Activated effector memory CD4-positive, alpha-beta T cell treated with anti-CD3 and anti-CD28 coated beads, Interleukin-2, amount 50 U/mL, for 16 hours (primary cell): ENCODE results near the gene ABL2.
"Not testable (repeated sequence)": the region's sequence is repeated elsewhere in the genome, so short reads cannot be mapped to it uniquely, and the experiment has no call there.

ENCODE experiments used
- DNase-seq: peaks from one replicate; pipeline ENCODE4 v3.0.0-alpha.2; 2020

Gene ABL2

DNA sequence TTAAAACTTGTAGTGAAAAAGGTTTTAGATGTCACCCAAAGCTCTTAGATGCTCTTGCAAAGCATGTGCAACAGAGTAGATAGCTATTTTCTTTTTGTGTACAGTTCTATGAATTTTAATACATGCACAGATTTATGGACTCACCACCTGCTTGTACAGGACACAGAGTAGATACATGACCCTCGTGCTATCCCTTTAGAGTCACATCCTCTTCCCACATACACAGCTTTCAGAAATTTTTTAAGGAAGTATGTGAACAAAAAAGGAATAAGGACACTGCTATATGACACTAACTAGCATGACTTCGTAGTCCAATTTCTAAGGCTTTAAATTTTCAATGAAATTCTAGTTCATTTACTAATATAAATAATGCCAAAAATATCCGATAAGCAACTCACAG is 60.9 kb downstream of the ABL2 start:
- no peak for DNase-seq

DNA sequence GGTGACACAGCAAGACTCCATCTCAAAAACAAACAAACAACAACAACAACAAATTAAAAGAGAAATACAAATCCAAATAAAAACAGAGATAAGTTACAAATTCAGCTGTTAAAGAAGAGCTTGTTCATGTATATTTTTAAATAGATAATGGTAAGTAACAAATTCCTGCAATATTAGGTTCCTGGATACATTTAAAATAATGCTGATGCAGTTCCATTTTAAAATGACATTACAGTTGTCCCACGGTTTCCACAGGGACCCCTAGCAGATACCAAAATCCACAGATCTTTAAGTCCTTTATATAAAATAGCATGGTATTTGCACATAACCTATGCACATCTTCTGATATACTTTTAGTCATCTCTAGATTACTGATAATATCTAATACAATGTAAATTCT is 61.5 kb downstream of the ABL2 start:
- DNase-seq: no peak

DNA sequence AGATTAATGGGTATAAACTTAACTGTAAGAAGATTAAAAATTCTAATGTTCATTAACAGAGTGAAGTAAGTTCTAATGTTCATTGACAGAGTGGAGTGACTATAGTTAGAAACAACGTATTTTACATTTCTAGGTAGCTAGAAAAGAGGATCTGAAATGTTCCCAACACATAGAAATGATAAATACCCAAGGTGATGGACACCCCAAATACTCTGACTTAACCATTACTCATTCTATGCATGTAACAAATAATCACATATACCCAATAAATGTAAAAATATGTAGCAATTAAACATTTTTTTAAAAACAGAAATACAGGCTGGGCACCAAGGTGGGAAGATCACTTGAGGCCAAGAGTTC is 62.1 kb downstream of the ABL2 start:
- DNase-seq: no peak

DNA sequence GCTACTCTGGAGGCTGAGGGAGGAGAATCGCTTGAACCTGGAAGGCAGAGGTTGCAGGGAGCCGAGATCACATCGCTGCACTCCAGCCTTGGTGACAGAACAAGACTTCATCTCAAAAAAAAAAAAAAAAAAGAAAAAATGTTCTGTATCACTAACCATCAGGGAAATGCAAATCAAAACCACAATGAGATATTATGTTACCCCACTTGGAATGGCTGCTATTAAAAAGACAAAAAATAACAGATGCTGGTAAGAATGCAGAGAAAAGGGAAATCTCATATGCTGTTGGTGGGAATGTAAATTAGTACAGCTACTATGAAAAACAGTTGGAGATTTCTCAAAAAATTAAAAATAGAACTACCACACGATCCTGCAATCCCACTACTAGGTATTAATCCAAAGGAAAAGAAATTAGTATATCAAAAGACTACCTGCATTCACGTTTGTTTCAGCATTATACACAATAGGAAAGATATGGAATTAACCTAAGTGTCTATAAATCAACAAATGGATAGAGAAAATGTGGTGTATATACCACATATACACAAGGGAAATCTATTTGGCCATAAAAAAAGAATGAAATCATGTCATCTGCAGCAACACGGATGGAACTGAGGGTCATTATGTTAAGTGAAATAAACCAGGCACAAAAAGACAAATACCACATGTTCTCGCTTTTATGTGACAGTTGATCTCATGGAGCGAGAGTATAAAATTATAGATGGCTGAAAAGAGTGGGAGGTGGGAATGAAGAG is 62.6 kb downstream of the ABL2 start:
- DNase-seq: no peak

DNA sequence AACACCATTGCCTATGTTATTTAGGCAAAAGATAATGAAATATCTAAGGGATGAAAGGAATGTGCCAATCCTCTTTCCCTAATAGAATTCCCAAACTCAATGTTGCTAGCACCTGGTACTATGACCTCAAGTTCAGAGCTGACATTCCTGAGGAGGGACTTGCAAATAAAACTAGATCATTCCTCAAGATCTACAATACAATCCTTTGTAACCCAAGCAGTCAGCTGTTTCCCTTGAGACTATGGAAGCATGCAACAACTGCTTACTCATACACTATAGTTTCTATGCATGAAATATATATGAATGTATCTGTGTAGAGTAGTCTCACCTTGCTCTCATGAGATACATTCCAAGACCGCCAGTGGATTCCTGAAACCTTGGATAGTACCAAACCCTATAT is 65.0 kb downstream of the ABL2 start:
- DNase-seq: no peak

DNA sequence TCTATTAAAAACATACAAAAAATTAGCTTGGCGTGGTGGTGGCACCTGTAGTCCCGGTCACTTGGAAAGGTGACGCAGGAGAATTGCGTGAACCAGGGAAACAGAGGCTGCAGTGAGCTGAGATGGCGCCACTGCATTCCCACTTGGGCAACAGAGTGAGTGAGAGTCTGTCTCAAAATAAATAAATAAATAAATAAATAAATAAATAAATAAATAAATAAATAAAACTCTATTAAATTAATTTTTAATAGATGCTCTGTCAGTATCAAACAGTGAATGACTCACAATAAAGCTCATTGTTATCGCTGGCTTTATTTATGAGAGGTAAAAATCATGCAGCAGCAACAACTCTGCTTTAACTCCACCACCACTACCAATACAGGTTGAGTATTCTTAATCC is 72.8 kb downstream of the ABL2 start:
- DNase-seq: no peak

DNA sequence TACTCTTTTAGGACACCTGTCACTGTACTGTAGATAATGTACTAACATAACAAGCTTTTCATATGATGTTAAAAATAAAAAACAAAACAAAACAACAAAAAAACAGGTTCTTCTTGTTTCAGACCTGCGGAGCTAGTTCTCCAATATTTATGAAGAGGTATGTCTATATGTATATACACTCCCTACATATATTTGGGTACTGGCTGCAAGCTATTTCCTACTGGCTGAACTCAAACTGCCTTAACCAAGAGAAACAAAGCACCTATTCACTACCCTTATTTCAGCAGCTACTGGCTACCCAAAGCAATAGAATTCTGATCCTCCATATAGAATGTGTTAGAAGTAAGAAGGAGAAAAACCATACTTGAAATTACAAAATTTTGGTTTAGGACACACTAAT is 73.5 kb downstream of the ABL2 start:
- DNase-seq: no peak

DNA sequence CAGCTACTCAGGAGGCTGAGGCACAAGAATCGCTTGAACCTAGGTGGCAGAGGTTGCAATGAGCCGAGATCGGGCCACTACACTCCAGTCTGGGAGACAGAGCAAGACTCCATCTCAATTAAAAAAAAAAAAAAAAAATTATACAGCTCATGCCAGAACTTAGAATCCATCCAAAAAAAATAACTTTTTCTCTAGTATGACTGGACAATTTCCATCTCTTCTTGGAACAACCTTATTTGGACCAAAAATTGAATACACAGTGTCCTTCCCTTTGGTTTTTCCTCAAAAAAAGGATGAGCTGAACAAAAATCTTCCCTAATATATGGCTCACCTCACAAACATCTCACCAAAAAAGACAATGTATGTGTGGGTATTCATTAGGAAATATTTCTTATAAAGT is 73.9 kb downstream of the ABL2 start:
- no peak for DNase-seq

DNA sequence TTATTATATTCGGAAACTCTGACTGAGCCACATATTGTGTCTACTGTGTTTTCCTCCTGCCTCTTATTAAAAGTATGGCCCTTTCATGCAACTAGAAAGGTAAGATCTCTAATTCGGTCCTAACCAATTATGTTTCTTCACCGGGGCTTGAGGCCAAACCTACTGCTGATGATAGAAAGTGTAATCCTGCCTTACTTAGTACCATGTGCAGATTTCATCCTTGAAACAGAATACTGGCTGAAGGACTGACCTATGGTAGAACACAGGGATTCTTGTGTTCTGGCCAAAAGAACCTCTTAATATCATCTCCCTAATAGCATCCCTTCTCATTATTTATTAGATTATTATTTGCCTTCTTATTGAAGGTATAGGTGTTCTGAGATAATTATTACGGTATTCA is 75.0 kb downstream of the ABL2 start:
- DNase-seq: no peak

DNA sequence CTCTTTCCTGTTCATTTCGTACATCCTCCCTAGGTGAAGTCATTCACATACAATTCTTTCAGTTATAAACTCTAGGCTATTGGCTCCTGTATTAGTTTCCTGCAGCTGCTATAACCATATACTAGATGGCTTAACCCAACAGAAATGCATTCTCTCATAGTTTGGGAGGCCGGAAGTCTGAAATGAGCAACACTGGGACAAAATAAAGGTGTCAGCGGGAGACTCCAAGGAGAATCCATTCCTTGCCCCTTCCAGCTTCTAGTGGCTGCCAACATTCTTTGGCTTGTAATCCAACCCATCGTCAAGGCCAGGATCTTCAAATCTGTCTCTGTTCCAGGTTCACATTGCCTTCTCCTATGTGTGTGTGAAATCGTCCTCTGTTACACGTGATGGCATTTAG is 76.3 kb downstream of the ABL2 start:
- DNase-seq: no peak

DNA sequence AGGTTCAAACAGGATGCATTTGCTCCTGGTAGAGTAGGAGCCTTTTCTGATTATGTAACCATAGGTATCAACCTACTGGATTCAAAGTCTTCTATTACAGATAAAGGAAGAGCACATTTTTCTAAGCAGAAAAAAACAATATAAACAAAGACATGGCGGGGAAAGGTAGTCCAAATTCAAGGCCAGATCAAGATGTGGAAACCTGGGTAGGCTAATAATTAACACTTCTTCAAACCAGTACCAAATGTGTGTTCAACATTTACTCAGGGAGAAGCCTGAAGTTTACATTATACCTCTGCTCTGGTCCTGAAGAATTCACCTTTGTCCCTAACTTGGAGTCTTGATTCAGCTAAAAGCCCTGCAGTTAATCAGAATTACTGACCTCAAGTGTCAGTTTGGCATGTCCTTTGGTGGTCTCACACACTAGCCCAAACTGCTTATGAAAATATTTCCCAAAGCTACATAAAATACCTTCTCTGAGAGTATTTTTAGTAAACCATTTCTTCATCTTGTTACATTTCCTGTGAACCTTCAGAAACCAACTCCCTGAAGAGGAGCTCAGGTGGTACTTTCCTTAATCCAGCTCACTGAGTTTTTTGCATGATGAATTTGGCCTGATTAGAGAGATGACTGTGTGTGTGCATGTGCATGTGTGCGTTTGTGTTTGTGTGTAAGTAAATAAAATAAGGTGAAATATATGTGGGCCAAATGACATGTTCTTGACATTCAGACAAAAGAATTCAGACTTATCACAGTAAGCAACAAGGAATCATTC is 77.4 kb downstream of the ABL2 start:
- DNase-seq: no peak

DNA sequence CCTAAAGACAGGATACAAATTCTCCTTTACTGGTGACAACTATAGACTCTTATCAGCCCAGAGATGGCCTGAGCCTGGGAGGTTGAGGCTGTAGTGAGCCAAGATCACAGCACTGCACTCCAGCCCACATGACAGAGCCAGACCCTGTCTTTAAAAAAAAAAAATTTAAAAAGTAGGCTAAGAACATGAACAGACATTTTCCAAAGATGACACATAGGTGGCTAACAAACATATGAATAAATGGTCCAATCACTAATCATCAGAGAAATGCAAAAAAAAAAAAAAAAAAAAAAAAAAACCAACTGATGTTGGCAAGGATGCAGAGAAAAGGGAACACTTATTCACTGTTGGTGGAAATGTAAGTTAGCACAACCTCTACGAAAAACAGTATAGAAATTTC is 82.6 kb downstream of the ABL2 start:
- no peak for DNase-seq

DNA sequence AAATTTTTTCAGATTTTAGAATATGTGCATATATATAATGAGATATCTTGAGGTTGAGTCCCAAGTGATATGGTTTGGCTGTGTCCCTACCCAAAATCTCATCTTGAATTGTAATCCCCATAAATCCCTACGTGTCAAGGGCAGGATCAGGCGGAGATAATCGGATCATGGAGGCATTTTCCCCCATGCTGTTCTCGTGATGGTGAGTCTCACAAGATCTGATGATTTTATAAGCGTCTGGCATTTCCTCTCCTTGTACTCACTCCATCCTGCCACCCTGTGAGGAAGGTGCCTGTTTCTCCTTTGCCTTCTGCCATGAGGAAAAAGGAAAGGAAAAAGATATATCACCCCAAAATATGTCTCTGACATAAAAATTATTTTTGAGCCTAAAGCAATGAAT is 83.0 kb downstream of the ABL2 start:
- no peak for DNase-seq

DNA sequence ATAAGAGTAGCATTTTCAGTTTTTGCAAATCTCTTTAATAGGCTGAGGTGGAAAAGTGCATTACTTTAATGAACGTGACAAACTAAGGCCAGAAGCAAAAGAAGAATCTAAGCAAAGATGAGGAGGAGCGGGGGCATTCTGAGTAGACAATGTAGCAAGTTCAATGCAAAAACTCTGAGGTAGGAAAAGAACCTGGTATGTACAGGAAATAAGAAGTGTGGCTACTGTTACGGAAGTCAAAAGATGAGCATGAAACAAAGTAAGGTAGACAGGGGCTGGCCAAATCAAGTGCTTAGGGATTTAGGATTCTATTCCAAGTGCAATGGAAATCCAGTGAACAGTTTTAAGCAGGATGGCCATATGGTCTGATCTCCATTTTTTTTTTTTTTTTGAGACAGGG is 84.0 kb downstream of the ABL2 start:
- no peak for DNase-seq

- DNase-seq: no peak
Measured at GRCh38 chr1:179144626-179145025, 84.9 kb downstream of the ABL2 start.

- no peak for DNase-seq
Measured at GRCh38 chr1:179143322-179143721, 86.2 kb downstream of the ABL2 start.

- DNase-seq: no peak
Measured at GRCh38 chr1:179142889-179143299, 86.6 kb downstream of the ABL2 start.

GRCh38 chr1:179141592-179142251 is 87.8 kb downstream of the ABL2 start:
- peak; percentile 73 for DNase-seq

DNA sequence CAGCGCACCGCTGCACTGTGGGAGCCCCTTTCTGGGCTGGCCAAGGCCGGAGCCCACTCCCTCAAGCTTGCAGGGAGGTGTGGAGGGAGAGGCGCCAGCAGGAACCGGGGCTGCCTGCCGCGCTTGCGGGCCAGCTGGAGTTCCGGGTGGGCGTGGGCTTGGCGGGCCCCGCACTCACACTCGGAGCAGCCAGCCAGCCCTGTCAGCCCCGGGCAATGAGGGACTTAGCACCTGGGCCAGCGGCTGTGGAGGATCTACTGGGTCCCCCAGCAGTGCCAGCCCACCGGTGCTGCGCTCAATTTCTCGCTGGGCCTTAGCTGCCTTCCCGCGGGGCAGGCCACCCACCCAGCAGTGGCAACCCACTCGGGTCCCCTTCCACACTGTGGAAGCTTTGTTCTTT is 90.7 kb downstream of the ABL2 start:
- DNase-seq: not testable (repeated sequence)

DNA sequence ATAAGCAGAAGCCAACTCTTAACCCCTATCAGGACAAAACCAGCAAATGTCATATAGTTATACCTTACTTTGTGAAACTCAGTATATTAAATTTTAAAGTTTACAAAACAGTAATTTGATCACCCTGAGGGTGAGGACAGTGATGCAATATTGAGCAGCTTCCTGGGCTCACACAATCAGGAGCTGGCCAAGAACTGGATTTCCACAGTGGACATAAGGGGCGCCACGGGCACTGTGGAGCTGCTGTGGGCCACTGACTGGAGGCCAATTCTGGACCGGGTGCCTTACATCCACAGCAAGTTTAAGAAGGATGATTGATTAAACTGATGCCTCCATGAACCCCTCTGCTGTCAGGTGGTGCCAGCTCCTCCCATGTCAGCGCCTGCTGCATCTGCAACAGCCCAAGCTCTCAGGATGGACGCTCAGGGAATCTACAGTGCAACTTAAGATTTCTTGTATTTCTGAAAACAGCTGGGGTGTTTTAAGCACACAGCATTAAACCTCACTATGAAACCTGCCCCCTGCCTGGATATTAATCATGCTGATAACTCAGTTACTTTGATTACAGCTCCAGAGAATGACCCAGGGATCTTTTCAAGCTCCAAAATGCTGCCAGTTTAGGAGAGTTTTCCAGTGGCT is 91.7 kb downstream of the ABL2 start:
- DNase-seq: no peak

DNA sequence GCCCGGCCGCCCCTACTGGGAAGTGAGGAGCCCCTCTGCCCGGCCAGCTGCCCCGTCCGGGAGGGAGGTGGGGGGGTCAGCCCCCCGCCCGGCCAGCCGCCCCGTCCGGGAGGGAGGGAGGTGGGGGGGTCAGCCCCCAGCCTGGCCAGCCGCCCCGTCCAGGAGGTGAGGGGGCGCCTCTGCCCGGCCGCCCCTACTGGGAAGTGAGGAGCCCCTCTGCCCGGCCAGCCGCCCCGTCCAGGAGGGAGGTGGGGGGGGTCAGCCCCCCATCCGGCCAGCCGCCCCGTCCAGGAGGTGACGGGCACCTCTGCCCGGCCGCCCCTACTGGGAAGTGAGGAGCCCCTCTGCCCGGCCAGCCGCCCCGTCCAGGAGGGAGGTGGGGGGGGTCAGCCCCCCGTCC is 93.8 kb downstream of the ABL2 start:
- DNase-seq: not testable (repeated sequence)

DNA sequence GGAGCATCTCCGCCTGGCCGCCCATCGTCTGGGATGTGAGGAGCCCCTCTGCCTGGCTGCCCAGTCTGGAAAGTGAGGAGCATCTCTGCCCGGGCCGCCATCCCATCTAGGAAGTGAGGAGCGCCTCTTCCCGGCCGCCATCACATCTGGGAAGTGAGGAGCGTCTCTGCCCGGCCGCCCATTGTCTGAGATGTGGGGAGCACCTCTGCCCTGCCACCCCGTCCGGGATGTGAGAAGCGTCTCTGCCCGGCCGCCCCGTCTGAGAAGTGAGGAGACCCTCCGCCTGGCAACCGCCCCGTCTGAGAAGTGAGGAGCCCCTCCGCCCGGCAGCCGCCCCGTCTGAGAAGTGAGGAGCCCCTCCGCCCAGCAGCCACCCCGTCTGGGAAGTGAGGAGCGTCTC is 94.3 kb downstream of the ABL2 start:
- DNase-seq: not testable (repeated sequence)

- peak; percentile 68 for DNase-seq
Measured at GRCh38 chr1:179129702-179130473, 99.6 kb downstream of the ABL2 start.
